HG03575 (cell line): ENCODE data around the gene RPTOR.
"Not testable (repeated sequence)": the region's sequence is repeated elsewhere in the genome, so short reads cannot be mapped to it uniquely, and the experiment has no call there.

Experiments used
- ATAC-seq: cut with Tn5 transposase; IDR thresholded peaks from one replicate; pipeline ENCODE4 v1.9.1; 2021; ENCODE audit not compliant: unreplicated experiment, insufficient number of reproducible peaks, low FRiP score; ENCODE audit errors: extremely low read depth

Gene RPTOR

GRCh38 chr17:80742091-80742490 is 197.5 kb downstream of the RPTOR start:
- ATAC-seq = no peak

- no peak for ATAC-seq
These were observed 198.0 kb downstream of the RPTOR start for GRCh38 chr17:80742581-80743180.

- no peak for ATAC-seq
These were observed 198.6 kb downstream of the RPTOR start for GRCh38 chr17:80743181-80743771.

- ATAC-seq = not testable (repeated sequence)
These were observed 199.3 kb downstream of the RPTOR start for GRCh38 chr17:80743973-80744372.

GRCh38 chr17:80744725-80745124 is 200.1 kb downstream of the RPTOR start:
- not testable (repeated sequence) for ATAC-seq

GRCh38 chr17:80745183-80745582 is 200.5 kb downstream of the RPTOR start:
- no peak for ATAC-seq

GRCh38 chr17:80746262-80746935 is 201.8 kb downstream of the RPTOR start:
- no peak for ATAC-seq

- no peak for ATAC-seq
These were observed 202.8 kb downstream of the RPTOR start for GRCh38 chr17:80747469-80747868.

GRCh38 chr17:80749611-80750010 is 205.0 kb downstream of the RPTOR start:
- no peak for ATAC-seq

GRCh38 chr17:80750263-80750662 is 205.6 kb downstream of the RPTOR start:
- ATAC-seq = no peak

- no peak for ATAC-seq
These were observed 206.7 kb downstream of the RPTOR start for GRCh38 chr17:80751070-80751945.

- no peak for ATAC-seq
These were observed 207.4 kb downstream of the RPTOR start for GRCh38 chr17:80751946-80752581.

- no peak for ATAC-seq
These were observed 209.2 kb downstream of the RPTOR start for GRCh38 chr17:80753685-80754345.

- no peak for ATAC-seq
These were observed 210.2 kb downstream of the RPTOR start for GRCh38 chr17:80754846-80755245.

- no peak for ATAC-seq
These were observed 211.2 kb downstream of the RPTOR start for GRCh38 chr17:80755650-80756405.

GRCh38 chr17:80758481-80759376 is 214.1 kb downstream of the RPTOR start:
- no peak for ATAC-seq

GRCh38 chr17:80759377-80759673 is 214.7 kb downstream of the RPTOR start:
- no peak for ATAC-seq
